Measurements from ENCODE around the gene CCL8. TPM values are rescaled to one million over a fixed set of nuclear protein-coding genes. Genes with fewer than 3 reads are reported as not detected.

Gene CCL8
- total RNA-seq (2012; rRNA removed) (not detected in 2 replicates), polyA plus RNA-seq (2012; rRNA removed) (not detected in 2 replicates), Bru-seq, nascent RNA (not detected), BruChase-seq, experiment 1, labeled RNA remaining after a 6-hour chase (percentile 16 among the genes with signal in this experiment), BruChase-seq, experiment 2, labeled RNA remaining after a 2-hour chase (not detected)
- not detected in 2 replicates for polyA plus RNA-seq (2012; cell fraction: cytosol; rRNA removed)
- not detected in 2 replicates for polyA plus RNA-seq (2012; cell fraction: nucleus; rRNA removed; ENCODE audit: low replicate concordance)
- long read RNA-seq, result 0 reads

GRCh38 chr17:34319039-34319483, at the start of gene CCL8:
CCL8 (plus strand) TSS chr17:34319435; CDS start chr17:34319502, 67 bp downstream.
- Histone ChIP-seq H2BK5ac (ENCODE audit: low read depth, low read length, poor library complexity, severe bottlenecking) (no peak within 1 kb of the TSS), H3K79me1 (ENCODE audit: low read depth in 1 of 2, low read length in 2 of 2) (no peaks in the 10 kb centered on the region), H3K9me3 (ENCODE audit: control insufficient read depth, insufficient read depth, low read length) (no peaks in the 10 kb centered on the region), H4K91ac (ENCODE audit: insufficient read depth, low read depth, low read length) (no peak within 1 kb of the TSS), H4K5ac (ENCODE audit: low read depth, low read length) (no peak within 1 kb of the TSS), H3K36me3 (ENCODE audit: control insufficient read depth, insufficient read depth, low read length) (no peaks in the 10 kb centered on the region), H3K9me1 (ENCODE audit: insufficient read depth, low read length) (no peaks in the 10 kb centered on the region), H3K4me1 (ENCODE audit: control insufficient read depth, insufficient read depth, low read length) (peaks cover 1% of the 10 kb centered on the region; the same call in 1 of the 2 replicates), H3K14ac (replicated peaks; ENCODE audit: low read depth, low read length) (no peak within 1 kb of the TSS), H3K9ac (ENCODE audit: low read depth, low read length) (no peak within 1 kb of the TSS), H2AFZ (replicated peaks; ENCODE audit: low read length, poor library complexity) (no peak within 1 kb of the TSS), H4K8ac (ENCODE audit: low read depth in 2 of 2, low read length in 2 of 2) (no peak within 1 kb of the TSS), H3K27ac (ENCODE audit: insufficient read depth, low read length) (no peak within 1 kb of the TSS), H2AK9ac (replicated peaks; ENCODE audit: low read depth, low read length, poor library complexity) (no peak within 1 kb of the TSS), H3K4ac (ENCODE audit: low read depth, low read length) (no peak within 1 kb of the TSS), H3K4me3 (ENCODE audit: insufficient read depth, low read depth, low read length) (no peak within 1 kb of the TSS), H2BK120ac (ENCODE audit: low read depth, low read length) (no peak within 1 kb of the TSS), H2BK15ac (ENCODE audit: low read depth, low read length) (no peak within 1 kb of the TSS), H2BK20ac (ENCODE audit: low read depth, low read length) (no peak within 1 kb of the TSS), H4K20me1 (ENCODE audit: insufficient read depth, low read length) (no peaks in the 10 kb centered on the region), H3K4me2 (ENCODE audit: low read depth, low read length) (no peak within 1 kb of the TSS), H3K56ac (ENCODE audit: extremely low read depth, insufficient read depth, low read length) (no peak within 1 kb of the TSS), H3K23ac (ENCODE audit: low read depth, low read length) (no peak within 1 kb of the TSS), H2AK5ac (ENCODE audit: low read depth, low read length) (no peak within 1 kb of the TSS), H3K27me3 (ENCODE audit: control insufficient read depth, insufficient read depth, low read length) (no peaks in the 10 kb centered on the region; the same call in 1 of the 2 replicates), H3K18ac (ENCODE audit: low read depth, low read length) (no peak within 1 kb of the TSS)
- BruUV-seq (replicated peaks), result no TSS peak
- POLR2A ChIA-PET (ENCODE audit: unreplicated experiment), result no interaction called here
- in situ Hi-C loops (cut with MboI; ENCODE audit: low sequenced_read_pairs) (no loop called here), intact Hi-C loops (cut with micrococcal nuclease) (no loop called here), dilution Hi-C loops (cut with HindIII; ENCODE audit: low sequenced_read_pairs, unreplicated experiment) (no loop called here)
- TF ChIP-seq RFX5 (IDR thresholded peaks at IDR 0.05; ENCODE audit: low read depth, low read length) (no peak), MAFK (IDR thresholded peaks at IDR 0.05; ENCODE audit: low read depth, low read length) (peak; percentile 86)
- 40% methylated on average over 1 of the region's 2 CpGs; no CpG with 5 or more reads in 1 of the 2 experiments for WGBS, 2 experiments (ENCODE audit: extremely low coverage in 2 of 2, insufficient read length in 1 of 2)
- DNase-seq, result no peak
- CTCF ChIA-PET, result no interaction called here
- no peak for ATAC-seq (ENCODE audit: low read depth)

Measured in IMR-90 (cell line).